Measurements from ENCODE around the gene KCNQ4.

DNA sequence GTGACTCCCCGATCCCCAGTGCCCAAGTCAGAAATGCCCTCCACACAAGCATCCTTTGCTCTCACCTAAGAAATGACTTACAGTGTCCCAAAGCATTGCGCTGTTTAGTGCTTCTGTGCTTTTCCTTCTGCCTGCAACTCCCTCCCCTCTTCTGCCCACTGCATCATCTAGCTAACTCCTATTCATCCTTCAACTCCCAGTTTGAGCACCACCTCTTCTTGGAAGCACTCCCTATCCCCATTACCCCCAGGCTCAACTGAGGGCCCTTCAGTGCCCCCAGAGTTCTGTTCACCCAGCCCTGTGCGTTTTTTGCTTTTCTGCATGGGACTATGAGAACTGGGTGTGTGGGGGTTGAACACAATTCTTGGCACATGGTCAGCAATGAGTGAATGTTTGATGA is 10.0 kb downstream of the KCNQ4 start:
- TF ChIP-seq, protein P1, sequence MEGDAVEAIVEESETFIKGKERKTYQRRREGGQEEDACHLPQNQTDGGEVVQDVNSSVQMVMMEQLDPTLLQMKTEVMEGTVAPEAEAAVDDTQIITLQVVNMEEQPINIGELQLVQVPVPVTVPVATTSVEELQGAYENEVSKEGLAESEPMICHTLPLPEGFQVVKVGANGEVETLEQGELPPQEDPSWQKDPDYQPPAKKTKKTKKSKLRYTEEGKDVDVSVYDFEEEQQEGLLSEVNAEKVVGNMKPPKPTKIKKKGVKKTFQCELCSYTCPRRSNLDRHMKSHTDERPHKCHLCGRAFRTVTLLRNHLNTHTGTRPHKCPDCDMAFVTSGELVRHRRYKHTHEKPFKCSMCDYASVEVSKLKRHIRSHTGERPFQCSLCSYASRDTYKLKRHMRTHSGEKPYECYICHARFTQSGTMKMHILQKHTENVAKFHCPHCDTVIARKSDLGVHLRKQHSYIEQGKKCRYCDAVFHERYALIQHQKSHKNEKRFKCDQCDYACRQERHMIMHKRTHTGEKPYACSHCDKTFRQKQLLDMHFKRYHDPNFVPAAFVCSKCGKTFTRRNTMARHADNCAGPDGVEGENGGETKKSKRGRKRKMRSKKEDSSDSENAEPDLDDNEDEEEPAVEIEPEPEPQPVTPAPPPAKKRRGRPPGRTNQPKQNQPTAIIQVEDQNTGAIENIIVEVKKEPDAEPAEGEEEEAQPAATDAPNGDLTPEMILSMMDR (IDR thresholded peaks at IDR 0.05): no peak
- no peak for TF ChIP-seq POLR2A (IDR thresholded peaks at IDR 0.05)
